BE2C (cell line): Measurements from ENCODE around the gene SPPL2A.

Source experiments
- DNase-seq: peaks from one replicate; pipeline ENCODE4 v3.0.0-alpha.2; 2020
- H3K27me3 ChIP-seq: fragments of 250-450 bp; sonication (Bioruptor Pico); 2 replicates; pipeline ENCODE4 v1.5.1; 2020; ENCODE audit warnings: mild to moderate bottlenecking
- H3K36me3 ChIP-seq: fragments of 250-450 bp; sonication (Bioruptor Pico); 2 replicates; pipeline ENCODE4 v1.5.1; 2020; ENCODE audit warnings: mild to moderate bottlenecking
- H3K4me1 ChIP-seq: fragments of 250-450 bp; sonication (Bioruptor Pico); 2 replicates; pipeline ENCODE4 v1.5.1; 2020
- H3K4me3 ChIP-seq: 2 replicates; pipeline ENCODE4 v1.5.1; 2011; ENCODE audit warnings: low read depth, low read length
- H3K9me3 ChIP-seq: fragments of 250-450 bp; sonication (Bioruptor Pico); 2 replicates; pipeline ENCODE4 v1.5.1; 2020
- TF ChIP-seq, protein P1 (sequence below): IDR thresholded peaks from 2 replicates; pipeline ENCODE4 v1.5.1; 2012; ENCODE audit warnings: mild to moderate bottlenecking, low read depth, low read length

The SPPL2A gene

DNA sequence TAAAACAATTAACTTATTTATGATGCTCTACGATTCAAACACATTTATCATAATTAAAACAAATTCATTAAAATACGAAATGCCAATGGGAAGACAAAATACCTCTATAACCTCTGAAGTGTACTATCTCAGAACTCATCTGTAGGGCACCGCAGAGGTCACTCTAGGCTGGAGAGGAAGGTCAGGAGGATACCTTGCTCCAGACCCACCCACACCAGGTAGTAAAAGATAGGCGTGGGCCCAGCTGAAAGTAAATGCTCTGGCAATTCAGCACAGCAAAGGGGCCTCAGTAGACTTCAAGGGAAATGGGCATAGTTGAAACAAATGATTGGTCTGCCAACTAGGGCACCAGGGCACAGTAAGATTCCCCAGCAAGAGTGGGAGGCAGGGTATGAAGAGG is 26.0 kb upstream of the SPPL2A start:
- TF ChIP-seq, protein P1, sequence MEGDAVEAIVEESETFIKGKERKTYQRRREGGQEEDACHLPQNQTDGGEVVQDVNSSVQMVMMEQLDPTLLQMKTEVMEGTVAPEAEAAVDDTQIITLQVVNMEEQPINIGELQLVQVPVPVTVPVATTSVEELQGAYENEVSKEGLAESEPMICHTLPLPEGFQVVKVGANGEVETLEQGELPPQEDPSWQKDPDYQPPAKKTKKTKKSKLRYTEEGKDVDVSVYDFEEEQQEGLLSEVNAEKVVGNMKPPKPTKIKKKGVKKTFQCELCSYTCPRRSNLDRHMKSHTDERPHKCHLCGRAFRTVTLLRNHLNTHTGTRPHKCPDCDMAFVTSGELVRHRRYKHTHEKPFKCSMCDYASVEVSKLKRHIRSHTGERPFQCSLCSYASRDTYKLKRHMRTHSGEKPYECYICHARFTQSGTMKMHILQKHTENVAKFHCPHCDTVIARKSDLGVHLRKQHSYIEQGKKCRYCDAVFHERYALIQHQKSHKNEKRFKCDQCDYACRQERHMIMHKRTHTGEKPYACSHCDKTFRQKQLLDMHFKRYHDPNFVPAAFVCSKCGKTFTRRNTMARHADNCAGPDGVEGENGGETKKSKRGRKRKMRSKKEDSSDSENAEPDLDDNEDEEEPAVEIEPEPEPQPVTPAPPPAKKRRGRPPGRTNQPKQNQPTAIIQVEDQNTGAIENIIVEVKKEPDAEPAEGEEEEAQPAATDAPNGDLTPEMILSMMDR: no peak

DNA sequence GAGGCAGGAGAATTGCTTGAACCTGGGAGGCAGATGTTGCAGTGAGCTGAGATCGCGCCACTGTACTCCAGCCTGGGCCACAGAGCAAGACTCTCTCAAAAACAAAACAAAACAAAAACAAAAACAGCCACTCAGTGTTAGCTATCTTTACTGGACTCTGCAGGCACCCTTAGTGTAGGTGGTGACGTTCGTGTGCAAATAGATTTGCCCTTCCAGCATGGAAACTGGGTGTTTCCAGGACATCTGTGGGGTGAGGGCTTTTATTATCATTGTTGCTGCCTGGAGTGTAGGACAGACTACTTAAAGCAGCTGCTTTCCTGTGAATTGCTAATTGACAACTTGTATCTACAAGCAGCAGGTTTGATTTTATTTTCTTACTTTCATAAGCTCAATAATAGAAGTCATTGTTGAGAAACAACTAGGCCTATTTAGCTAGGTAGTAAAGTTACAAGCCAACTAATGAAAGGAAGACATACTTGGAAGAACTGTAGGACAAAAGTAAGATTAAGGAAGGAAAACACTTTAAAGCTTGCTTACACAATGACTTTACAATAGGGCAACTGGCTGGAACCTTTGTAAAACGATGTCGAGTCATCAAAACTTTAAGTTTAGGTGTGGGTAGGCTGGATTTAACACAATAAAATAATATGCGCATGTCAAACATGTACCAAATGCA is 25.4 kb upstream of the SPPL2A start:
- TF ChIP-seq, protein P1: no peak
- Histone ChIP-seq H3K9me3 (no peaks in the 10 kb centered on the region), H3K4me3 (no peak overlapping the region), H3K4me1 (peaks cover 4% of the 10 kb centered on the region), H3K36me3 (no peaks in the 10 kb centered on the region), H3K27me3 (no peaks in the 10 kb centered on the region)
- DNase-seq: no peak

More for the DNA sequence above, 26.0 kb upstream of the SPPL2A start:
- no peaks in the 10 kb centered on the region for H3K9me3 ChIP-seq
- no peak for DNase-seq
- H3K36me3 ChIP-seq: no peaks in the 10 kb centered on the region
- H3K27me3 ChIP-seq: no peaks in the 10 kb centered on the region
- H3K4me1 ChIP-seq: peaks cover 4% of the 10 kb centered on the region
- H3K4me3 ChIP-seq: no peak overlapping the region

DNA sequence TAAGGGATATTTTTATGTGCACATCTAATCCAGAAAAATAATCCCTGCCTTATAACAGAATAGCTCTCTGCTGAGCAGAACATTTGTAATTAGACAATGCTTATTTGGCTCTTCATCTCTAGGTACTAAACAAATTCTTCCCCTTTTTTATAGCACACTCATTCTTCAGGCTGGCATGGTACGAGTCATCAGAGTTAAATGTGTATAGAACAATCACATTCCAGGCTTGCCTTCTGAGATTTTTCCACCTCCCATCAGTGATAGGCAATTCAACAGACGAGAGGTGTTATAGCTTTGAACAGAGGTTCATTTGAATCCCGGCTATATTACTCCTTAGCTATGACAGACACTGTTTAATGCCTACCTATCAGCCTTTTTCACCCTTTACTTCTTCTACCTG is 21.4 kb upstream of the SPPL2A start:
- no peak for DNase-seq
- TF ChIP-seq, protein P1: no peak
- no peaks in the 10 kb centered on the region for H3K36me3 ChIP-seq
- no peaks in the 10 kb centered on the region for H3K9me3 ChIP-seq
- H3K4me3 ChIP-seq: no peak overlapping the region
- no peaks in the 10 kb centered on the region for H3K27me3 ChIP-seq
- no peaks in the 10 kb centered on the region for H3K4me1 ChIP-seq

DNA sequence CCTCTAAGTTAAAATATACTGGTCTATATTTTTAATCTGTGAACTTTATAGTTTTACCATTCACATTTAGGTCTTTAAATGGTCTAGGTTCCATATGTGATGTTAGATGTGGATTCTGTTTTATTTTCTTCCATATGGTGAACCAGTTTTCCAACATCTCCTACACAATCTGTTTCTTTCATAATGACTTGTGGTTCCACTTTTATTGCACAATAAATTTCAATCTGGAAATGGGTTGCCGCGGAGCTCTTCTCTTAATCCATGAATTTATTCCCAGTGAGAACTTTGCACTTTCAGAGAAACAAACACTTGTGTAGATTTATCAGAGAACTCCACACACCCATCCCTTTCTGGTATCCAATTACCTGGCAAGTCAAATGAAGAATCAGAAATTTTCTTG is 20.9 kb upstream of the SPPL2A start:
- no peak for DNase-seq
- Histone ChIP-seq H3K27me3 (no peaks in the 10 kb centered on the region), H3K4me3 (no peak overlapping the region), H3K4me1 (no peaks in the 10 kb centered on the region), H3K36me3 (no peaks in the 10 kb centered on the region), H3K9me3 (no peaks in the 10 kb centered on the region)
- TF ChIP-seq, protein P1: no peak

DNA sequence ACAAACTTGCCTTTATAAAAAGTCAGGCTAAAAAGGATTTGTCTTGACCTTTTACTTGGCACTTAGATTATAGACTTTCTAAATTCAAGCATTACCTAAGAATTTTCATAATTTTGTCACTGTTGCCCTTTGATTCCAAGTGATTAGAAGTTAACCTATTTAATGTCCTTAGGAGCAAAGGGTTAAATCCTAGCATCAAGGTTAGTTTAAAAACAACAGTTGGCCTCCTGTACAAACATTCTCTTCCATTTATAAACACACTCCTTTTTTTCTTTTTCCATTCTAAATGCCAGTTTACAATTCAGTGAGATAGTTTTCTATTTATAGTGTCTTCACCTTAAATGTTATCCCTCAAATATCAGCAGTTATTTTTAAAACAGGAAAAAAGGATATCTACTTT is 18.4 kb upstream of the SPPL2A start:
- TF ChIP-seq, protein P1: no peak
- H3K4me3 ChIP-seq: no peak overlapping the region
- no peaks in the 10 kb centered on the region for H3K36me3 ChIP-seq
- no peak for DNase-seq
- H3K4me1 ChIP-seq: no peaks in the 10 kb centered on the region
- H3K27me3 ChIP-seq: no peaks in the 10 kb centered on the region
- H3K9me3 ChIP-seq: no peaks in the 10 kb centered on the region

DNA sequence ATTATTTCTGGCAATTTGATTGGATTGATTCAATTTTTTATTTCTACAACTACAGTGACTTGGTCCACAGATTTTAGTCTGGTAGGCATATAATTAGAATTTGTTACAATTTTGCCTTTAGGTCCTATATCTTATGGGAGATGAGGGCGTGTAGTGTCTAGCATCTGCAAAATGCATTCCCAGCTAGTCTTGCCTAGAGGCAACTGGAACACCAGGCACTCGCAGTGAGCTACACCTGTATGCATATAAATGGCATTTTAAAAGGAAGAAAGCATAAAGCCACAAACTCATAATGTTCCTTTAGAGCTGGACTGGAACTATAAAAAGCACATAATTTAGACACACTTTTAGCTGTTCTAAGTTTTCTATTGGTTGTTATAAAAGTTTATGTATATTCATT is 17.9 kb upstream of the SPPL2A start:
- TF ChIP-seq, protein P1: no peak
- H3K27me3 ChIP-seq: no peaks in the 10 kb centered on the region
- no peaks in the 10 kb centered on the region for H3K9me3 ChIP-seq
- DNase-seq: no peak
- H3K4me3 ChIP-seq: no peak overlapping the region
- H3K36me3 ChIP-seq: no peaks in the 10 kb centered on the region
- no peaks in the 10 kb centered on the region for H3K4me1 ChIP-seq
